Endodermal cell (in vitro differentiated cells): Measurements from ENCODE around the gene CAMTA1. TPM values are rescaled to one million over a fixed set of nuclear protein-coding genes. Genes with fewer than 3 reads are reported as not detected.
A peak's percentile ranks its signal among the peaks of the same experiment; 100 is the strongest.

Experiments used
- DNase-seq: peaks from one replicate; pipeline ENCODE4 v3.0.0-alpha.2; 2017
- H3K27ac ChIP-seq: 2 replicates; pipeline ENCODE4 v1.5.1; 2013; ENCODE audit warnings: mild to moderate bottlenecking, low read depth, low read length, moderate library complexity
- H3K27me3 ChIP-seq: 2 replicates; pipeline ENCODE4 v1.6.1; 2013; ENCODE audit warnings: mild to moderate bottlenecking, low read length, moderate library complexity; ENCODE audit not compliant: insufficient read depth, control insufficient read depth, poor library complexity, severe bottlenecking
- H3K36me3 ChIP-seq: 2 replicates; pipeline ENCODE4 v1.7.0; 2013; ENCODE audit warnings: mild to moderate bottlenecking, low read length, moderate library complexity; ENCODE audit not compliant: control insufficient read depth, insufficient read depth
- H3K4me1 ChIP-seq: one replicate; pipeline ENCODE4 v1.7.0; 2013; ENCODE audit warnings: low read length; ENCODE audit not compliant: control insufficient read depth, insufficient read depth
- H3K4me3 ChIP-seq: 2 replicates; pipeline ENCODE4 v1.5.1; 2013; ENCODE audit warnings: mild to moderate bottlenecking, low read length, moderate library complexity
- H3K9ac ChIP-seq: 2 replicates; pipeline ENCODE4 v1.6.1; 2013; ENCODE audit warnings: mild to moderate bottlenecking, low read length, moderate library complexity; ENCODE audit not compliant: poor library complexity, severe bottlenecking; ENCODE audit errors: extremely low read depth
- H3K9me3 ChIP-seq: 2 replicates; pipeline ENCODE4 v1.6.1; 2013; ENCODE audit warnings: mild to moderate bottlenecking, low read length, moderate library complexity; ENCODE audit not compliant: control insufficient read depth
- H3K27ac Mint-ChIP-seq: 2 replicates; pipeline ENCODE4 v1.8.0; 2020; ENCODE audit warnings: mixed read lengths
- H3K27me3 Mint-ChIP-seq: 2 replicates; pipeline ENCODE4 v1.8.0; 2021; ENCODE audit warnings: mild to moderate bottlenecking, mixed read lengths; ENCODE audit not compliant: insufficient read depth
- H3K36me3 Mint-ChIP-seq: 2 replicates; pipeline ENCODE4 v1.8.0; 2020; ENCODE audit warnings: low read depth, mixed read lengths
- H3K4me1 Mint-ChIP-seq: 2 replicates; pipeline ENCODE4 v1.8.0; 2020; ENCODE audit warnings: mixed read lengths
- H3K4me3 Mint-ChIP-seq: 2 replicates; pipeline ENCODE4 v1.8.0; 2020; ENCODE audit warnings: mild to moderate bottlenecking, moderate library complexity, mixed read lengths
- H3K9me3 Mint-ChIP-seq: 2 replicates; pipeline ENCODE4 v1.8.0; 2020; ENCODE audit warnings: mild to moderate bottlenecking, mixed read lengths
- WGBS, 2 experiments: methylation state at CpG; one replicate each; pipeline versions ENCODE4 v1.1.5 to v1.1.7; 2013; ENCODE audit warnings: missing lambda C conversion rate in 2 of 2, mixed read lengths in 1 of 2; ENCODE audit not compliant: insufficient coverage in 1 of 2, insufficient read length in 1 of 2; 5-methylcytosine and 5-hydroxymethylcytosine counted together
- total RNA-seq, 2 donors: library from RNA; stranded (reverse); fragmentation: NEBNext Ultra II Directional in 1 of 2; extraction: Animal tissue kit (Norgen Biotek cat#: 25700) in 1 of 2; gene quantifications; 2 replicates in 1 of 2; 3 replicates in 1 of 2; pipeline ENCODE4 v1.2.1, GENCODE V29; 2021
- TF ChIP-seq, protein P1 (sequence below): fragments of 200-600 bp; sonication (generic); conservative IDR thresholded peaks from 2 replicates; pipeline ENCODE4 v1.5.0; 2021; ENCODE audit warnings: antibody characterized with exemption, mild to moderate bottlenecking

Gene CAMTA1
- total RNA-seq, 2 donors from 2014 or later, result 123 to 137 TPM

DNA sequence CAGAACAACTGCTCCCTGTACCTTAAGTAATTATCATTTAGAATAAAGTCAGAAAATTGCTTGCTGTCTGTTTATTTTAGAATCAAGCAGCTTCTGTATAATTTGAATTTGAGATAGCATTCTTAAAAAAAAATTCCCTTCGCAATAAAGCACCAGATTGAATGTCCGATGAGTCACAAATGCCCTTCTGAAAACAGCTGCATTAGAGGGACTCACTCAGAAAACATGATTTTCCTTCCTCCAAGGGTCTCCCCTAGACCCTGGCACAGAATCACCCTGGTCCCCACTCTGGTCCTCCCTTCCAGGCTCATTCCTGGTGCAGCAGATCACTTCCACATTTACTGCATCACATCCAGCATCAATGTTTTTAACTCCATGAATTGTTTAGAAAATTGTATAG, 514.7 kb downstream of the CAMTA1 start:
- no peaks in the 10 kb centered on the region for H3K36me3 Mint-ChIP-seq
- H3K4me1 ChIP-seq, result peaks cover 4% of the 10 kb centered on the region
- no peaks in the 10 kb centered on the region for H3K9me3 ChIP-seq
- peaks cover 3% of the 10 kb centered on the region for H3K9me3 Mint-ChIP-seq
- H3K4me3 Mint-ChIP-seq, result no peak overlapping the region
- peak; percentile 13 for DNase-seq
- no peaks in the 10 kb centered on the region for H3K27me3 ChIP-seq
- H3K27ac Mint-ChIP-seq, result no peak overlapping the region
- H3K27me3 Mint-ChIP-seq, result no peaks in the 10 kb centered on the region
- H3K4me1 Mint-ChIP-seq, result peaks cover 6% of the 10 kb centered on the region
- 95 to 100% methylated on average over 2 of the region's 2 CpGs for WGBS, 2 experiments
- TF ChIP-seq, protein P1, sequence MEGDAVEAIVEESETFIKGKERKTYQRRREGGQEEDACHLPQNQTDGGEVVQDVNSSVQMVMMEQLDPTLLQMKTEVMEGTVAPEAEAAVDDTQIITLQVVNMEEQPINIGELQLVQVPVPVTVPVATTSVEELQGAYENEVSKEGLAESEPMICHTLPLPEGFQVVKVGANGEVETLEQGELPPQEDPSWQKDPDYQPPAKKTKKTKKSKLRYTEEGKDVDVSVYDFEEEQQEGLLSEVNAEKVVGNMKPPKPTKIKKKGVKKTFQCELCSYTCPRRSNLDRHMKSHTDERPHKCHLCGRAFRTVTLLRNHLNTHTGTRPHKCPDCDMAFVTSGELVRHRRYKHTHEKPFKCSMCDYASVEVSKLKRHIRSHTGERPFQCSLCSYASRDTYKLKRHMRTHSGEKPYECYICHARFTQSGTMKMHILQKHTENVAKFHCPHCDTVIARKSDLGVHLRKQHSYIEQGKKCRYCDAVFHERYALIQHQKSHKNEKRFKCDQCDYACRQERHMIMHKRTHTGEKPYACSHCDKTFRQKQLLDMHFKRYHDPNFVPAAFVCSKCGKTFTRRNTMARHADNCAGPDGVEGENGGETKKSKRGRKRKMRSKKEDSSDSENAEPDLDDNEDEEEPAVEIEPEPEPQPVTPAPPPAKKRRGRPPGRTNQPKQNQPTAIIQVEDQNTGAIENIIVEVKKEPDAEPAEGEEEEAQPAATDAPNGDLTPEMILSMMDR, result no peak
- no peak overlapping the region for H3K4me3 ChIP-seq
- no peak overlapping the region for H3K9ac ChIP-seq
- H3K36me3 ChIP-seq, result no peaks in the 10 kb centered on the region
- no peak overlapping the region for H3K27ac ChIP-seq

DNA sequence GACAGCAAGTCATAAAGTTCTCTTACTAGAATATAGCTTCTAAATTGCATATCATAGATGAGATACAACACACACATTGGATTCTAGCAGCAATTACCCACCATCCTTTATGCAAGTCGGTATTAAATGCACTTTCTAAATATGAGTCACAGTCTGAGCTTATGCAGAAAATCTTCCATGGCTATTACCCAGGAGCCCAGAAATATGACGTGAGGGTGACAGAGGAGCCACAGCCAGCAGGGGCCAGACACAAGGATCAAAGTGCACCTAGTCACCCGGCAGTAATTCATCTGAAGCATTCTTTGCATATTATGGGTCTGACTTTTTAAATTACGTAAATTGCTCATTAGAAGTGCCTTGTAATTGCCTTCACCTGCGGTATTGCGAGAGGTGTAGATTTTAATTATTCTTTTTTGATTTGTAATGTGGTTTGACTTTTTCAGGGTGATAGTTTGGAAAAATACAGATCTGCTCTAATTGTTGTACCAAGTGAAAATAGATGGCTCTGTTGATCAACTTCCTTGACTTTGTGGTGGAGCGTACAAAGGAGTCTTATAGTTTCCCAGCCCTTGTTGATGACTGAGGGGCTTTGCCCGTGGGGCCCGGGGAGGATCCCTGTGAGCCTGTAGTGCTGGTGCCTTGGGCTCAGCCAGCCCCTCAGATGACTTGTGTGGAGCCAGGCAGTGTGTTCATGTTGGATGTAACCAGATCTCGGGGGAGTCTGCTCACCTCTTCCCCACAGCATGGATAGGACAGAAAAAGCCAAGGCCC, 515.8 kb downstream of the CAMTA1 start:
- no peak overlapping the region for H3K9ac ChIP-seq
- no peaks in the 10 kb centered on the region for H3K36me3 Mint-ChIP-seq
- peak overlapping the region; percentile 40 for H3K27ac ChIP-seq
- peaks cover 4% of the 10 kb centered on the region for H3K4me1 ChIP-seq
- no peak overlapping the region for H3K27ac Mint-ChIP-seq
- TF ChIP-seq, protein P1, result no peak
- H3K36me3 ChIP-seq, result no peaks in the 10 kb centered on the region
- no peak overlapping the region for H3K4me3 ChIP-seq
- DNase-seq, result no peak
- peaks cover 6% of the 10 kb centered on the region for H3K4me1 Mint-ChIP-seq
- no peak overlapping the region for H3K4me3 Mint-ChIP-seq
- H3K9me3 Mint-ChIP-seq, result peaks cover 3% of the 10 kb centered on the region
- H3K27me3 ChIP-seq, result no peaks in the 10 kb centered on the region
- no peaks in the 10 kb centered on the region for H3K27me3 Mint-ChIP-seq
- peaks cover 8% of the 10 kb centered on the region for H3K9me3 ChIP-seq
- WGBS, 2 experiments, result 79 to 87% methylated on average over 9 to 10 of the region's 10 CpGs

DNA sequence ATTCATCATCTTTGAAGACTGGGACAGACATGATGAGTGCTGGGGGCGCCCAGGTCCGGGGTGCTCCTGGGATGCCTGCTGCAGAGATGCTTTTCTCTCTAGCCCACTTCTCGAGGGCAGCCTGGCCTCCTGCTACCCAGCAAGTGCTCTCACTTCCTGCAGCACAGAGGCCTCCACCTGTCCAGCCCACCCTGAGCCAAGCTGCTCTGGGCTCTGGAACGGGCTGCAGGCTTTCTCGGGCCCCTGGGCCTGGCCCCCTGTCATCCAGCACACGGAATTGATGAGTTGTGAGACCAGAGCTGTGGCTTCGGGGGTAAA, 516.4 kb downstream of the CAMTA1 start:
- peaks cover 6% of the 10 kb centered on the region for H3K4me1 Mint-ChIP-seq
- no peak overlapping the region for H3K4me3 ChIP-seq
- H3K4me3 Mint-ChIP-seq, result no peak overlapping the region
- TF ChIP-seq, protein P1, result no peak
- H3K9me3 ChIP-seq, result peaks cover 10% of the 10 kb centered on the region
- no peaks in the 10 kb centered on the region for H3K9me3 Mint-ChIP-seq
- H3K27ac ChIP-seq, result peak overlapping the region; percentile 40
- DNase-seq, result peak; percentile 41
- no peaks in the 10 kb centered on the region for H3K36me3 Mint-ChIP-seq
- no peak overlapping the region for H3K9ac ChIP-seq
- H3K36me3 ChIP-seq, result no peaks in the 10 kb centered on the region
- no peaks in the 10 kb centered on the region for H3K27me3 Mint-ChIP-seq
- H3K27me3 ChIP-seq, result no peaks in the 10 kb centered on the region
- H3K4me1 ChIP-seq, result peaks cover 4% of the 10 kb centered on the region
- H3K27ac Mint-ChIP-seq, result no peak overlapping the region
- 80% methylated on average over 1 to 7 of the region's 7 CpGs for WGBS, 2 experiments
